Endodermal cell (in vitro differentiated cells): Measurements from ENCODE around the gene CBL. TPM values are rescaled to one million over a fixed set of nuclear protein-coding genes. Genes with fewer than 3 reads are reported as not detected.
A peak's percentile ranks its signal among the peaks of the same experiment; 100 is the strongest.

ENCODE experiments used
- DNase-seq: peaks from one replicate; pipeline ENCODE4 v3.0.0-alpha.2; 2017
- H3K27ac ChIP-seq: 2 replicates; pipeline ENCODE4 v1.5.1; 2013; ENCODE audit warnings: mild to moderate bottlenecking, low read depth, low read length, moderate library complexity
- H3K27me3 ChIP-seq: 2 replicates; pipeline ENCODE4 v1.6.1; 2013; ENCODE audit warnings: mild to moderate bottlenecking, low read length, moderate library complexity; ENCODE audit not compliant: insufficient read depth, control insufficient read depth, poor library complexity, severe bottlenecking
- H3K36me3 ChIP-seq: 2 replicates; pipeline ENCODE4 v1.7.0; 2013; ENCODE audit warnings: mild to moderate bottlenecking, low read length, moderate library complexity; ENCODE audit not compliant: control insufficient read depth, insufficient read depth
- H3K4me1 ChIP-seq: one replicate; pipeline ENCODE4 v1.7.0; 2013; ENCODE audit warnings: low read length; ENCODE audit not compliant: control insufficient read depth, insufficient read depth
- H3K4me3 ChIP-seq: 2 replicates; pipeline ENCODE4 v1.5.1; 2013; ENCODE audit warnings: mild to moderate bottlenecking, low read length, moderate library complexity
- H3K9ac ChIP-seq: 2 replicates; pipeline ENCODE4 v1.6.1; 2013; ENCODE audit warnings: mild to moderate bottlenecking, low read length, moderate library complexity; ENCODE audit not compliant: poor library complexity, severe bottlenecking; ENCODE audit errors: extremely low read depth
- H3K9me3 ChIP-seq: 2 replicates; pipeline ENCODE4 v1.6.1; 2013; ENCODE audit warnings: mild to moderate bottlenecking, low read length, moderate library complexity; ENCODE audit not compliant: control insufficient read depth
- H3K27ac Mint-ChIP-seq: 2 replicates; pipeline ENCODE4 v1.8.0; 2020; ENCODE audit warnings: mixed read lengths
- H3K27me3 Mint-ChIP-seq: 2 replicates; pipeline ENCODE4 v1.8.0; 2021; ENCODE audit warnings: mild to moderate bottlenecking, mixed read lengths; ENCODE audit not compliant: insufficient read depth
- H3K36me3 Mint-ChIP-seq: 2 replicates; pipeline ENCODE4 v1.8.0; 2020; ENCODE audit warnings: low read depth, mixed read lengths
- H3K4me1 Mint-ChIP-seq: 2 replicates; pipeline ENCODE4 v1.8.0; 2020; ENCODE audit warnings: mixed read lengths
- H3K4me3 Mint-ChIP-seq: 2 replicates; pipeline ENCODE4 v1.8.0; 2020; ENCODE audit warnings: mild to moderate bottlenecking, moderate library complexity, mixed read lengths
- H3K9me3 Mint-ChIP-seq: 2 replicates; pipeline ENCODE4 v1.8.0; 2020; ENCODE audit warnings: mild to moderate bottlenecking, mixed read lengths
- WGBS, 2 experiments: methylation state at CpG; one replicate each; pipeline versions ENCODE4 v1.1.5 to v1.1.7; 2013; ENCODE audit warnings: missing lambda C conversion rate in 2 of 2, mixed read lengths in 1 of 2; ENCODE audit not compliant: insufficient coverage in 1 of 2, insufficient read length in 1 of 2; 5-methylcytosine and 5-hydroxymethylcytosine counted together
- microRNA-seq: library from miRNA; unstranded; fragments of <30 nt; microRNA quantifications from one replicate; pipeline ENCODE4 v1.2.0, GENCODE V29; 2020; ENCODE audit warnings: borderline microRNAs expressed
- total RNA-seq, 2 donors: library from RNA; stranded (reverse); fragmentation: NEBNext Ultra II Directional in 1 of 2; extraction: Animal tissue kit (Norgen Biotek cat#: 25700) in 1 of 2; gene quantifications; 2 replicates in 1 of 2; 3 replicates in 1 of 2; pipeline ENCODE4 v1.2.1, GENCODE V29; 2021
- TF ChIP-seq, protein P1 (sequence below): fragments of 200-600 bp; sonication (generic); conservative IDR thresholded peaks from 2 replicates; pipeline ENCODE4 v1.5.0; 2021; ENCODE audit warnings: antibody characterized with exemption, mild to moderate bottlenecking

The CBL gene
- total RNA-seq, 2 donors from 2014 or later, result 40.3 to 52.7 TPM

DNA sequence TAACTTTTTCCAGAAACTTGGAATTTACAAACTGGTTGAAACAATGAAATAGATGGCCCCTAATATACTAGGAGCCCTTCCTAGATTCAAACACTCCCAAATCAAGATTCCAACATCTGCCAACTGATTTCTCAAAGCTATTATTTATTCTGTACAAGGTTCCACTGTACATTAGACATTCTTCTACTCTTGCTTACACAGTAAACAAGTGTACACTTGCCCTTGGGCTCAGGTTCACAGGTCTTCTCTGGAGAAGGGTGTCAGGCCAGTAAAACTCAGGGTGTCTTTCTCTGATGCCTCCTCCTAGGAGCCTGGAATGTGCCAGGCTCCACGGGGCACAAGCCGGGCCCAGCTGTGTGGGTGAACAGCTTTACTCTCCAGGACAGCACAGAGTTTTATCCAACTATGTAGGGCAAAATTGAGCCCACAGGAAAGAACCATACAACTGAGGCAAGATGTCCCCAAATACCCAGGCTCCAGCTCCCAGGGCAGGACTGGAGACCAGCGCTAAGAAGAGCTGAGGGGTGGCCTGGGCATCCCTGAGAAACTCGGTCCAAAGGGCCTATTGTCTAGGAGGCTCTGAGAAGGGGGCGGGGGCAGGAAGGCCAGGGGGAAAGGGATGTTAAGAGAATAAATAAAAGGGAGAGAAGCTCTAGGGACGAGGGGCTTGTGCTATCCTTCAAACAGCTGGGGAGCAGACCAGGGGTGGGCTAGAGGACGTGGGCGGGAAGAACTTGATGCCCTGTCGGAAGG is 149.1 kb downstream of the CBL start:
- H3K27ac ChIP-seq, result no peak overlapping the region
- Mint-ChIP-seq H3K36me3 (peaks cover 47% of the 10 kb centered on the region), H3K4me3 (no peak overlapping the region), H3K9me3 (no peaks in the 10 kb centered on the region), H3K4me1 (peaks cover 11% of the 10 kb centered on the region), H3K27me3 (peaks cover 39% of the 10 kb centered on the region), H3K27ac (no peak overlapping the region)
- no peaks in the 10 kb centered on the region for H3K27me3 ChIP-seq
- TF ChIP-seq, protein P1, sequence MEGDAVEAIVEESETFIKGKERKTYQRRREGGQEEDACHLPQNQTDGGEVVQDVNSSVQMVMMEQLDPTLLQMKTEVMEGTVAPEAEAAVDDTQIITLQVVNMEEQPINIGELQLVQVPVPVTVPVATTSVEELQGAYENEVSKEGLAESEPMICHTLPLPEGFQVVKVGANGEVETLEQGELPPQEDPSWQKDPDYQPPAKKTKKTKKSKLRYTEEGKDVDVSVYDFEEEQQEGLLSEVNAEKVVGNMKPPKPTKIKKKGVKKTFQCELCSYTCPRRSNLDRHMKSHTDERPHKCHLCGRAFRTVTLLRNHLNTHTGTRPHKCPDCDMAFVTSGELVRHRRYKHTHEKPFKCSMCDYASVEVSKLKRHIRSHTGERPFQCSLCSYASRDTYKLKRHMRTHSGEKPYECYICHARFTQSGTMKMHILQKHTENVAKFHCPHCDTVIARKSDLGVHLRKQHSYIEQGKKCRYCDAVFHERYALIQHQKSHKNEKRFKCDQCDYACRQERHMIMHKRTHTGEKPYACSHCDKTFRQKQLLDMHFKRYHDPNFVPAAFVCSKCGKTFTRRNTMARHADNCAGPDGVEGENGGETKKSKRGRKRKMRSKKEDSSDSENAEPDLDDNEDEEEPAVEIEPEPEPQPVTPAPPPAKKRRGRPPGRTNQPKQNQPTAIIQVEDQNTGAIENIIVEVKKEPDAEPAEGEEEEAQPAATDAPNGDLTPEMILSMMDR, result no peak
- no peaks in the 10 kb centered on the region for H3K9me3 ChIP-seq
- WGBS, 2 experiments, result 76 to 80% methylated on average over 7 to 9 of the region's 9 CpGs
- peaks cover 53% of the 10 kb centered on the region for H3K36me3 ChIP-seq
- no peak overlapping the region for H3K9ac ChIP-seq
- no peak for DNase-seq
- no peak overlapping the region for H3K4me3 ChIP-seq
- H3K4me1 ChIP-seq, result no peaks in the 10 kb centered on the region

DNA sequence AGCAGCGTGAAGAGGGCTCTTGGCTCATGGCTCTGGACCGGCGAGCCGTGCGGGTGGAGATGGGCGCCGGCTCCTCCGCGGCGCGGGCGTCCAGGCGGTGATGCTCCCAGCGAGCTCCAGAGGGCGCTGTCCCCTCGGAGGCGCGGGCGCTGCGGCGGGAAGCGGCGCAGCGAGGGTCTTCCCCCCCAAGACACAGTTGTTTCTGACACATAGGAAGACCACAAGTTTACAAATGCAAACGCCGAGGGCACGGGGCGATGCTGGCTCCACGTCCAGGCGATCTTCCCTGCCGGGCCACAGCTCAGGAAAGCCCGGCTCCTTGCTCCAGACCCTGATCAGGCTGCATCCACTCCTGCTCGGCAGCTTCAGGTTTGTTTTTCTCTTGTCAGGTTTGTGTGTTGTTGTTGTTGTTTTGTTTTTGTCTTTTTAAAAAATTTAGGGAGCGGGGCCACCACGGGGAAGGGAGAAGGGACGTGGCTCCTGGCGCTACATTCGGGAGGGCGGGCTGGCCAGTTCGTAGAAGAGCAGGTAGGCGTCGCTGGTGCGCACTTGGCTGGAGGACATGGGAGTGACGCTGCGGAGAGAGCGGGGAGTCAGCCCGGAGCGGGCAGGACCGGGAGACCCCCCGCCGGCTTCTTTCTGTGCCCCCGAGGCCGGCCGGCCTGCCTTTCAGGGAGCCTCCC is 150.4 kb downstream of the CBL start:
- H3K4me1 ChIP-seq, result peaks cover 10% of the 10 kb centered on the region
- H3K9me3 ChIP-seq, result no peaks in the 10 kb centered on the region
- Mint-ChIP-seq H3K9me3 (no peaks in the 10 kb centered on the region), H3K27me3 (peaks cover 33% of the 10 kb centered on the region), H3K4me1 (peaks cover 19% of the 10 kb centered on the region), H3K27ac (peak overlapping the region; percentile 91), H3K4me3 (peak overlapping the region; percentile 58), H3K36me3 (peaks cover 47% of the 10 kb centered on the region)
- no peaks in the 10 kb centered on the region for H3K27me3 ChIP-seq
- no peak overlapping the region for H3K9ac ChIP-seq
- 7 to 9% methylated on average over 28 to 54 of the region's 54 CpGs for WGBS, 2 experiments
- peaks cover 53% of the 10 kb centered on the region for H3K36me3 ChIP-seq
- no peak overlapping the region for H3K27ac ChIP-seq
- no peak overlapping the region for H3K4me3 ChIP-seq
- TF ChIP-seq, protein P1, result peak; percentile 96
- DNase-seq, result peak; percentile 95

DNA sequence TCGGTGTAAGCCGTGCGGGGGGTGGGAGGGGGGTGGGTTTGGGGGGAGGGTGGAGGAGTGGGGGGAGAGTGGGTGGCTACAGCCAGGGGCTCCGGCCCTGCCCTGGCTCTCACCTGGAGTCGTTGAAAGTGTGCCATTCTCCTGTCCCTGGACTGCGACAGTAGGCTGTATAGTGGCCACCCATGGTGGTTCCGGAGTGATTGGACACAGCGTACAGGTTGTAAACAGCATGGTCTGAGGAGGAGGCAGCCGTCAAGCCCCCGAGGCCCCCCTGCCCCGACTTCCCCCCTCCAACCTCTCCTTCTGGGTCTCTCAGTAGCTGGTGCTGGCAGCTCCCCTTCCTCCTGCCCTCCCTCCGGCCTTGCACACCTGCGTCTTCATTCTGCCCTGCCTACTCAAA is 150.9 kb downstream of the CBL start:
- Mint-ChIP-seq H3K27me3 (peaks cover 28% of the 10 kb centered on the region), H3K27ac (no peak overlapping the region), H3K36me3 (peaks cover 47% of the 10 kb centered on the region), H3K9me3 (no peaks in the 10 kb centered on the region), H3K4me1 (peaks cover 25% of the 10 kb centered on the region), H3K4me3 (peak overlapping the region; percentile 58)
- no peak overlapping the region for H3K4me3 ChIP-seq
- no peak for DNase-seq
- no peak overlapping the region for H3K9ac ChIP-seq
- peaks cover 16% of the 10 kb centered on the region for H3K4me1 ChIP-seq
- H3K27me3 ChIP-seq, result no peaks in the 10 kb centered on the region
- TF ChIP-seq, protein P1, result no peak
- peaks cover 53% of the 10 kb centered on the region for H3K36me3 ChIP-seq
- H3K9me3 ChIP-seq, result no peaks in the 10 kb centered on the region
- WGBS, 2 experiments, result 88 to 90% methylated on average over 5 to 10 of the region's 13 CpGs
- H3K27ac ChIP-seq, result no peak overlapping the region

Small RNA genes lying within 50 kb of the gene (microRNA-seq; reads per million reads assigned to microRNA genes)
- not detected for gene MIR6756

Other genes starting within 250 kb of the CBL start
- not detected for gene FOXR1, start 234.6 kb upstream of the CBL start, total RNA-seq
- gene CENATAC, start 208.2 kb upstream of the CBL start, total RNA-seq, result 10 to 100 TPM; 38.7 to 43.3 TPM
- gene RPS25, start 188.0 kb upstream of the CBL start, total RNA-seq, result 1,000 to 10,000 TPM; 1,289 to 1,299 TPM
- gene TRAPPC4, start 187.6 kb upstream of the CBL start, total RNA-seq, result 10 to 100 TPM; 60.0 to 66.8 TPM
- 10 to 100 TPM; 63.6 to 75.3 TPM for gene SLC37A4, start 175.5 kb upstream of the CBL start, total RNA-seq
- gene HYOU1, start 149.1 kb upstream of the CBL start, total RNA-seq, result 100 to 1,000 TPM; 277 to 315 TPM
- gene VPS11, start 138.5 kb upstream of the CBL start, total RNA-seq, result 10 to 100 TPM; 26.9 to 29.1 TPM
- gene HMBS, start 121.5 kb upstream of the CBL start, total RNA-seq, result 10 to 100 TPM; 45.9 to 54.8 TPM
- gene DPAGT1, start 104.5 kb upstream of the CBL start, total RNA-seq, result 10 to 100 TPM; 49.4 to 51.9 TPM
- 1 to 10 TPM; 2.4 to 3.1 TPM for gene C2CD2L, start 99.0 kb upstream of the CBL start, total RNA-seq
- gene HINFP, start 84.8 kb upstream of the CBL start, total RNA-seq, result 10 to 100 TPM; 43.8 to 44.8 TPM
- 1 to 10 TPM; 1.5 to 1.8 TPM for gene ABCG4, start 57.3 kb upstream of the CBL start, total RNA-seq
- gene NLRX1, start 37.6 kb upstream of the CBL start, total RNA-seq, result 10 to 100 TPM; 21.8 to 29.6 TPM
- gene NHERF4, start 20.9 kb upstream of the CBL start, total RNA-seq, result under 1 TPM; 0.11 to 0.97 TPM
- 10 to 100 TPM; 21.9 to 28.3 TPM for gene MCAM, start 110.8 kb downstream of the CBL start, total RNA-seq
- 10 to 100 TPM; 51.8 to 76.3 TPM for gene RNF26, start 128.2 kb downstream of the CBL start, total RNA-seq
- under 1 TPM; 0.62 to 0.66 TPM for gene C1QTNF5, start 134.5 kb downstream of the CBL start, total RNA-seq
- gene MFRP, start 140.4 kb downstream of the CBL start, total RNA-seq, result not detected
- 10 to 100 TPM; 17.8 to 21.1 TPM for gene USP2, start 175.4 kb downstream of the CBL start, total RNA-seq
- 10 to 100 TPM; 19.3 to 36.1 TPM for gene THY1, start 216.8 kb downstream of the CBL start, total RNA-seq